GM12875 (cell line): ENCODE measurements around the gene MVB12B.
"Not testable (repeated sequence)": the region's sequence is repeated elsewhere in the genome, so short reads cannot be mapped to it uniquely, and the experiment has no call there.

Experiments used
- H3K4me3 ChIP-seq: one replicate; pipeline ENCODE4 v1.5.1; 2011; ENCODE audit warnings: low read depth, low read length, control low read depth
- CTCF ChIP-seq: IDR thresholded peaks from 2 replicates; pipeline ENCODE4 v1.5.1; 2011; ENCODE audit warnings: low read depth, mild to moderate bottlenecking, control low read depth, inconsistent platforms, low read length, moderate library complexity, borderline replicate concordance; ENCODE audit not compliant: insufficient read depth

Gene MVB12B

GRCh38 chr9:126326228-126327005 lies at the start of gene MVB12B:
MVB12B (plus strand) TSS chr9:126326829; CDS start chr9:126326930, 101 bp downstream.
- H3K4me3 ChIP-seq, result no peak within 1 kb of the TSS
- no peak for TF ChIP-seq CTCF

GRCh38 chr9:126283799-126284465 lies 42.7 kb upstream of the MVB12B start:
- H3K4me3 ChIP-seq, result no peak overlapping the region
- no peak for TF ChIP-seq CTCF

- H3K4me3 ChIP-seq, result not testable (repeated sequence)
These were observed 41.0 kb upstream of the MVB12B start for GRCh38 chr9:126285652-126286051.

- TF ChIP-seq CTCF, result no peak
- no peak overlapping the region for H3K4me3 ChIP-seq
These were observed 39.3 kb upstream of the MVB12B start for GRCh38 chr9:126287166-126287866.

GRCh38 chr9:126290871-126291270 lies 35.8 kb upstream of the MVB12B start:
- no peak overlapping the region for H3K4me3 ChIP-seq
- TF ChIP-seq CTCF, result no peak

- TF ChIP-seq CTCF, result no peak
- H3K4me3 ChIP-seq, result no peak overlapping the region
These were observed 34.7 kb upstream of the MVB12B start for GRCh38 chr9:126291925-126292324.

GRCh38 chr9:126292736-126293521 lies 33.7 kb upstream of the MVB12B start:
- TF ChIP-seq CTCF, result no peak
- H3K4me3 ChIP-seq, result no peak overlapping the region
